ENCODE measurements around the gene CDK2AP2.
A peak's percentile ranks its signal among the peaks of the same experiment; 100 is the strongest.

CDK2AP2 gene

DNA sequence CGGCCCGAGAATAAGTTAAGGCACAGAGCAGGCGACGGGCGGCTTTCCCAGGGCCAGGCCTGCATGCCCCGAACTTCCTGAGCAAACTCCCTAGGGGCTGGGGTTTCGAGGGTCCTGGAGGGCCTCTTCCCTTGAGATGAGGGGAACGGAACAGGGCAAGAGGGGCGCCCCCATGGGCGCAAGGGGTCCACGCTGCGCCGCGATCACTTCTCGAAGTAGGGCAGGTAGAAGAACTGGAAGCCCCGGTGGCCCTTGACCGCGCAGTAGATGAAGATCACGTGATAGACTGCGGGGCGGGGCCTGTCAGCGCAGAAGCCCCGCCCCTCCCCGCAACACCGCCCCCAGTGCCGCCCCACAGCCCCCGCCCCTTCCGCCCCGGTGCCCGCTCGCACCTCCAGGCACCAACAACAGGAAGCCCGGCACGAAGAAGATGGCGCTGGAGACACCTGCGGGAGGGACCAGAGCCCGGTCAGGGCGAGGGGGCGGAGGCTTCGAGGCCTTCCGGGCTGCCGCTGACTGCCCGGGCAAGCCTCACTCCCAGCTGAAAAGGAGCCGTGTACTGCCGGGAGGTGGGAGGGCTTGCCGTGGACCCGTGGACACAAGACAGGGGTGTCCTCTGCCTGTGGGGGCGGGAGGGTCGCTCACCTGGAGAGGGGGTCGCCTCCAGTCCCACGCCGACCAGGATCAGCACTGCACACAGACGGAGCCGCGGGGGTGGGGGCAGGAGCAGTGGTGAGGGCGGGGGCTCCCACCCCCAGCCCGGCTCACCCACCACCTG lies 43.4 kb downstream of the CDK2AP2 start:
- peak; percentile 80 for DNase-seq

DNA sequence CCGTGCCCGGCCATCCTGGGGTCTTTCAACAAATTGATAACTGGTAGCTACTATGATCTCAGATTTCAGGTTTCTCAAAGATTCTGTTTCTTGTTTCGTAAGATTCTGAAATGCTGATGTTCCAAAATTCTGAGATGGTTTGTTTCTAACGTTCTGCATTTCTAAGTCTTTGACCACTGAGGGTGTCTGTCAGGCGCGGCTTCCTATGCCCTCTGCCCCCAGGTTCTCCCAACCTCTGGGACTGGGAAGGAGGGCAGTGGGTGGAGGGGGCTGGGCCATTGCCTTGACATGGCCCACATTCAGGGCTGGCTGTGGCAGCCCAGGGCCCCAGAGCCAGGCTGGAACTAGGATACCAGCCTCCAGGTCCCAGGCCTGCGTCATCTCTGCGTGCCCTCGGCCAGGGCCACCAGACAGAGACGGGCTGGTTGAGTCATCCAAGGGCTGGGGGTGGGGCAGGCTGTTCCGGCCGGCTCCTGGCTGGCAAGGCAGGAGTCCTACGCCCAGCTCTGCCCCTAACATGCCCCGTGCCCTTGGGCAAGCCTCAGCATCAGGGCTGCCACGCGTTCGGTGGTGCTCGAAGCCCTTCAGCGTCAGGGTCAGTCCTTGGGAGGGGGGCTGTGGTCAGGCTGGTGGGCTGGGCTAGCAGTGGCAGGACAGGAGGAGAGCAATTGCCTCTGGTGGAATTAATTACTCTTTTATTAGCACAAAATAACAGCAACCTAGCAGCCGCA lies 44.1 kb downstream of the CDK2AP2 start:
- no peak for DNase-seq

DNA sequence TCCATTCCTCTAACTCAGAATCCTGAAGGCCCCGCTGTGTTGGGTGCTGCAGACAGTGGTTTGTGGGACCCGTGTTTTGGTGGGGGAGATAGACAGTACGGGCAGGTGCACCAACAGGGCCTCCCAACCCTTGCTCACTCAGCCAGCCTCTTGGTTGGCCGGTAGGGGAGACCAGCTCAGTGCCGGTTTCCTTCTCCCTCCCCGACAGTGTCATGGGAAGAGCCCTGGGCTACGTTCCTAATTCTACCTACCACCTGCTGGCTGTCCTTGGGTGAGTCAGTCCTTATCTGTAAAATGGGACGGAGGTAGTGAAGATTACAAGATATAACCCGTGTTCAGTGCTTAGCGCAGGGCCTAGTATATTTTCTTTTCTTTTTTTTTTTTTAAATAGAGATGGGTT lies 44.8 kb downstream of the CDK2AP2 start:
- DNase-seq = no peak

GRCh38 chr11:67458266-67458665 lies 49.7 kb downstream of the CDK2AP2 start:
- DNase-seq = no peak

DNA sequence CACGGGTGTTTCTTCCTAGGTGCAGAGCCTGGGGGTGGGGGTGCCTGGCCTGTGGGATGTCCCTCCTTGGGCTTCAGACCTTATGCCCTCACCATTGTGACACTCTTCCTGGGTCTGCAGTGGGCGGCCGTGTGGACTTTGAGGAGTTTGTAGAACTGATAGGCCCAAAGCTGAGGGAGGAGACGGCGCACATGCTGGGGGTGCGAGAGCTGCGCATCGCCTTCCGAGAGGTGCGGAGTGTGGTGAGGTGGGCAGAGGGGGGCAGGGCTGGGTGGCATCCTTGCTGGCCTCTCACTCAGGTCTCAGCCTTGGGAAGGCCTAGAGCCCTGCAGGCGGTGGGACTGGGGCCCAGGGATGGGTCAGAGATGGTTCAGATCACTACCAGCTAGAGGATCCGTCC lies 50.5 kb downstream of the CDK2AP2 start:
- no peak for DNase-seq
